ENCODE measurements around the gene ARHGAP10. TPM values are rescaled to one million over a fixed set of nuclear protein-coding genes. Genes with fewer than 3 reads are reported as not detected.
A peak's percentile ranks its signal among the peaks of the same experiment; 100 is the strongest.

ARHGAP10 gene
- total RNA-seq, 2 donors from 2014 or later, result 36.1 to 43.5 TPM

- no peak for DNase-seq (ENCODE audit: low spot score)
- Histone ChIP-seq H3K4me3 (no peak overlapping the region), H3K4me1 (no peaks in the 10 kb centered on the region), H3K27me3 (no peaks in the 10 kb centered on the region), H3K27ac (no peak overlapping the region), H3K36me3 (peaks cover 49% of the 10 kb centered on the region), H3K9me3 (no peaks in the 10 kb centered on the region)
- TF ChIP-seq CTCF (IDR thresholded peaks at IDR 0.05), result no peak
Measured at GRCh38 chr4:147948336-147948735, 216.4 kb downstream of the ARHGAP10 start.

- no peak overlapping the region for H3K27ac ChIP-seq
- H3K27me3 ChIP-seq, result no peaks in the 10 kb centered on the region
- no peaks in the 10 kb centered on the region for H3K4me1 ChIP-seq
- H3K4me3 ChIP-seq, result no peak overlapping the region
- no peaks in the 10 kb centered on the region for H3K9me3 ChIP-seq
- DNase-seq (ENCODE audit: low spot score), result no peak
- H3K36me3 ChIP-seq, result peaks cover 49% of the 10 kb centered on the region
- TF ChIP-seq CTCF (IDR thresholded peaks at IDR 0.05), result no peak
Measured at GRCh38 chr4:147950261-147950660, 218.4 kb downstream of the ARHGAP10 start.

- H3K27me3 ChIP-seq, result no peaks in the 10 kb centered on the region
- H3K27ac ChIP-seq, result no peak overlapping the region
- no peak for DNase-seq (ENCODE audit: low spot score)
- TF ChIP-seq CTCF (IDR thresholded peaks at IDR 0.05), result no peak
- H3K36me3 ChIP-seq, result peaks cover 46% of the 10 kb centered on the region
- H3K9me3 ChIP-seq, result no peaks in the 10 kb centered on the region
- H3K4me1 ChIP-seq, result peaks cover 0 to 4% of the 10 kb centered on the region in 2 donors
- no peak overlapping the region for H3K4me3 ChIP-seq
Measured at GRCh38 chr4:147950841-147951240, 219.0 kb downstream of the ARHGAP10 start.

- no peak for DNase-seq (ENCODE audit: low spot score)
- no peak for TF ChIP-seq CTCF (IDR thresholded peaks at IDR 0.05)
- Histone ChIP-seq H3K9me3 (no peaks in the 10 kb centered on the region), H3K4me3 (no peak overlapping the region), H3K27me3 (no peaks in the 10 kb centered on the region), H3K36me3 (peaks cover 13% of the 10 kb centered on the region), H3K4me1 (peaks cover 0 to 31% of the 10 kb centered on the region in 2 donors), H3K27ac (no peak overlapping the region)
Measured at GRCh38 chr4:147954850-147955249, 223.0 kb downstream of the ARHGAP10 start.

GRCh38 chr4:147955827-147956558 lies 224.1 kb downstream of the ARHGAP10 start:
- no peaks in the 10 kb centered on the region for H3K9me3 ChIP-seq
- peaks cover 13% of the 10 kb centered on the region for H3K36me3 ChIP-seq
- H3K4me3 ChIP-seq, result no peak overlapping the region
- no peak for TF ChIP-seq CTCF (IDR thresholded peaks at IDR 0.05)
- peaks cover 0 to 31% of the 10 kb centered on the region in 2 donors for H3K4me1 ChIP-seq
- DNase-seq (ENCODE audit: low spot score), result no peak
- H3K27me3 ChIP-seq, result no peaks in the 10 kb centered on the region
- H3K27ac ChIP-seq, result no peak overlapping the region

- H3K27me3 ChIP-seq, result no peaks in the 10 kb centered on the region
- no peaks in the 10 kb centered on the region for H3K36me3 ChIP-seq
- TF ChIP-seq CTCF (IDR thresholded peaks at IDR 0.05), result no peak
- H3K4me1 ChIP-seq, result peaks cover 0 to 31% of the 10 kb centered on the region in 2 donors
- no peaks in the 10 kb centered on the region for H3K9me3 ChIP-seq
- H3K4me3 ChIP-seq, result no peak overlapping the region
- DNase-seq (ENCODE audit: low spot score), result no peak
- peak overlapping the region in 1 of 2 donors; percentile 50 for H3K27ac ChIP-seq
Measured at GRCh38 chr4:147957446-147957845, 225.6 kb downstream of the ARHGAP10 start.

Measured in right atrium auricular region (tissue), 2 donors.